Fibroblast of lung (primary cell): ENCODE results near the gene TTI1.

ENCODE experiments used
- EZH2 ChIP-seq: IDR thresholded peaks from 2 replicates; pipeline ENCODE4 v1.5.1; 2012; ENCODE audit warnings: low read length, control low read depth, mild to moderate bottlenecking; ENCODE audit errors: missing control alignments
- TF ChIP-seq, protein P1 (sequence below), 2 donors: IDR thresholded peaks in 1 of 2; conservative IDR thresholded peaks in 1 of 2; 1 replicate in 1 of 2; 2 replicates in 1 of 2; pipeline ENCODE4 v1.5.1; 2011 to 2012; ENCODE audit warnings: low read length in 2 of 2, control low read depth in 1 of 2, inconsistent platforms in 1 of 2, low read depth in 1 of 2, mild to moderate bottlenecking in 1 of 2

DNA sequence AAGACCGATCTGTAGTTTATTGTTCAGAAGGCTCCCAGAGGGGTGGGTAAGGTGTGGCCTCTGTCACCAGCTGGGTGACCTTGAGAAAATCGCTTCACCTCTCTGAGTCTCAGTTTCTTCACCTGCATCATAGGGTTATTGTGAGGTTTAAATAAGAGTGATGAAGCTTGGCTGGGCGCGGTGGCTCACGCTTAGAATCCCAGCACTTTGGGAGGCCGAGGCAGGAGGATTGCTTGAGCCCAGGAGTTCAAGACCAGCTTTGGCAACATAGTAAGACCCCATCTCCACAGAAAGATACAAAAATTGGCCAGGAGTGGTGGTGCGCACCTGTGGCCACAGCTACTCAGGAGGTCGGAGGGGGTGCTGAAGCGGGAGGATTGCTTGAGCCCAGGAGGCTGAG, 94.3 kb downstream of the TTI1 start:
- TF ChIP-seq, protein P1, sequence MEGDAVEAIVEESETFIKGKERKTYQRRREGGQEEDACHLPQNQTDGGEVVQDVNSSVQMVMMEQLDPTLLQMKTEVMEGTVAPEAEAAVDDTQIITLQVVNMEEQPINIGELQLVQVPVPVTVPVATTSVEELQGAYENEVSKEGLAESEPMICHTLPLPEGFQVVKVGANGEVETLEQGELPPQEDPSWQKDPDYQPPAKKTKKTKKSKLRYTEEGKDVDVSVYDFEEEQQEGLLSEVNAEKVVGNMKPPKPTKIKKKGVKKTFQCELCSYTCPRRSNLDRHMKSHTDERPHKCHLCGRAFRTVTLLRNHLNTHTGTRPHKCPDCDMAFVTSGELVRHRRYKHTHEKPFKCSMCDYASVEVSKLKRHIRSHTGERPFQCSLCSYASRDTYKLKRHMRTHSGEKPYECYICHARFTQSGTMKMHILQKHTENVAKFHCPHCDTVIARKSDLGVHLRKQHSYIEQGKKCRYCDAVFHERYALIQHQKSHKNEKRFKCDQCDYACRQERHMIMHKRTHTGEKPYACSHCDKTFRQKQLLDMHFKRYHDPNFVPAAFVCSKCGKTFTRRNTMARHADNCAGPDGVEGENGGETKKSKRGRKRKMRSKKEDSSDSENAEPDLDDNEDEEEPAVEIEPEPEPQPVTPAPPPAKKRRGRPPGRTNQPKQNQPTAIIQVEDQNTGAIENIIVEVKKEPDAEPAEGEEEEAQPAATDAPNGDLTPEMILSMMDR (conservative IDR thresholded peaks at IDR 0.05 in 1 of 2, IDR thresholded peaks at IDR 0.05 in 1 of 2; ENCODE audit: low read depth in 1 of 2, low read length in 2 of 2) = no peak
- no peak for TF ChIP-seq EZH2
